Neural progenitor cell (in vitro differentiated cells): ENCODE results near the gene NUP50. TPM values are rescaled to one million over a fixed set of nuclear protein-coding genes. Genes with fewer than 3 reads are reported as not detected.

Experiments
- DNase-seq: peaks from one replicate; pipeline ENCODE4 v3.0.0-alpha.2; 2016; ENCODE audit warnings: low spot score
- H2AFZ ChIP-seq: fragments of 200-600 bp; sonication (generic); replicated peaks from 2 replicates; pipeline ENCODE4 v1.6.1; 2016; ENCODE audit warnings: antibody characterized with exemption
- H3F3A ChIP-seq: fragments of 200-600 bp; sonication (generic); 2 replicates; pipeline ENCODE4 v1.6.1; 2016; ENCODE audit warnings: antibody characterized with exemption, low read depth
- H3K27ac ChIP-seq: fragments of 200-600 bp; sonication (generic); 2 replicates; pipeline ENCODE4 v1.5.1; 2016; ENCODE audit warnings: mild to moderate bottlenecking
- H3K27me3 ChIP-seq: fragments of 200-600 bp; sonication (generic); 2 replicates; pipeline ENCODE4 v1.6.1; 2016; ENCODE audit warnings: mild to moderate bottlenecking, moderate library complexity
- H3K36me3 ChIP-seq: fragments of 200-600 bp; sonication (generic); 2 replicates; pipeline ENCODE4 v1.5.1; 2016
- H3K4me1 ChIP-seq: fragments of 200-600 bp; sonication (generic); 2 replicates; pipeline ENCODE4 v1.6.1; 2016; ENCODE audit warnings: mixed run types
- H3K4me2 ChIP-seq: fragments of 200-600 bp; sonication (generic); 2 replicates; pipeline ENCODE4 v1.6.1; 2016
- H3K4me3 ChIP-seq: fragments of 200-600 bp; sonication (generic); 2 replicates; pipeline ENCODE4 v1.5.1; 2016
- H3K79me2 ChIP-seq: fragments of 200-600 bp; sonication (generic); 2 replicates; pipeline ENCODE4 v1.6.1; 2016; ENCODE audit warnings: low read depth
- H3K9ac ChIP-seq: fragments of 200-600 bp; sonication (generic); 2 replicates; pipeline ENCODE4 v1.6.1; 2016
- H3K9me3 ChIP-seq: fragments of 200-600 bp; sonication (generic); 2 replicates; pipeline ENCODE4 v1.5.1; 2016; ENCODE audit warnings: low read depth
- H4K20me1 ChIP-seq: fragments of 200-600 bp; sonication (generic); 2 replicates; pipeline ENCODE4 v1.6.1; 2016; ENCODE audit warnings: low read depth
- H3K27ac Mint-ChIP-seq: 3 replicates; pipeline ENCODE4 v1.8.0; 2021; ENCODE audit warnings: mixed read lengths
- H3K27me3 Mint-ChIP-seq: 2 replicates; pipeline ENCODE4 v1.8.0; 2022; ENCODE audit warnings: low read depth, mild to moderate bottlenecking, inconsistent platforms, moderate library complexity, mixed read lengths; ENCODE audit not compliant: insufficient read depth
- H3K36me3 Mint-ChIP-seq: 3 replicates; pipeline ENCODE4 v1.8.0; 2021; ENCODE audit warnings: mixed read lengths
- H3K4me1 Mint-ChIP-seq: 3 replicates; pipeline ENCODE4 v1.8.0; 2021; ENCODE audit warnings: mixed read lengths
- H3K4me3 Mint-ChIP-seq: 3 replicates; pipeline ENCODE4 v1.8.0; 2021; ENCODE audit warnings: mild to moderate bottlenecking, moderate library complexity, mixed read lengths
- H3K9me3 Mint-ChIP-seq: 3 replicates; pipeline ENCODE4 v1.8.0; 2020; ENCODE audit warnings: mixed read lengths
- CTCF ChIP-seq: fragments of 200-600 bp; sonication (generic); IDR thresholded peaks from 2 replicates; pipeline ENCODE4 v1.5.1; 2017; ENCODE audit warnings: antibody characterized with exemption, mild to moderate bottlenecking
- EZH2 ChIP-seq: fragments of 200-600 bp; sonication (generic); IDR thresholded peaks from 2 replicates; pipeline ENCODE4 v1.6.1; 2017; ENCODE audit warnings: antibody characterized with exemption, mild to moderate bottlenecking, moderate library complexity
- EZH2phosphoT487 ChIP-seq: fragments of 200-600 bp; sonication (generic); IDR thresholded peaks from 2 replicates; pipeline ENCODE4 v1.6.1; 2017; ENCODE audit warnings: antibody characterized with exemption
- total RNA-seq: library from RNA; depleted of rRNA; stranded (reverse); fragments of >200 nt; gene quantifications from 2 replicates; pipeline ENCODE4 v1.2.3, GENCODE V29; 2015; ENCODE audit warnings: low replicate concordance

Gene NUP50
- total RNA-seq, 1 donor from 2014 or later: 96.8 TPM

- peaks cover 13% of the 10 kb centered on the region for H3K9me3 Mint-ChIP-seq
- H3K4me3 ChIP-seq: no peak overlapping the region
Observed at GRCh38 chr22:45136594-45136993, 27.1 kb upstream of the NUP50 start.

GRCh38 chr22:45139693-45140092 lies 24.0 kb upstream of the NUP50 start:
- DNase-seq: no peak
- H3K36me3 Mint-ChIP-seq: peaks cover 19% of the 10 kb centered on the region
- no peak overlapping the region for H3K4me3 Mint-ChIP-seq

More at GRCh38 chr22:45136594-45136993, 27.1 kb upstream of the NUP50 start:
- no peaks in the 10 kb centered on the region for H3K9me3 ChIP-seq
- no peak overlapping the region for H3K9ac ChIP-seq
- no peaks in the 10 kb centered on the region for H3K27me3 Mint-ChIP-seq
- H3K27ac ChIP-seq: no peak overlapping the region
- TF ChIP-seq EZH2 (no peak), EZH2phosphoT487 (no peak), CTCF (no peak)
- H3K27ac Mint-ChIP-seq: no peak overlapping the region
- peaks cover 28% of the 10 kb centered on the region for H3K36me3 Mint-ChIP-seq
- no peak overlapping the region for H3K4me2 ChIP-seq
- H3F3A ChIP-seq: no peaks in the 10 kb centered on the region
- no peak for DNase-seq
- no peaks in the 10 kb centered on the region for H3K79me2 ChIP-seq
- no peaks in the 10 kb centered on the region for H3K4me1 ChIP-seq
- H4K20me1 ChIP-seq: no peaks in the 10 kb centered on the region
- no peaks in the 10 kb centered on the region for H3K36me3 ChIP-seq
- H3K4me3 Mint-ChIP-seq: no peak overlapping the region
- no peaks in the 10 kb centered on the region for H3K4me1 Mint-ChIP-seq
- no peak overlapping the region for H2AFZ ChIP-seq
- H3K27me3 ChIP-seq: no peaks in the 10 kb centered on the region

GRCh38 chr22:45142376-45142775 lies 21.3 kb upstream of the NUP50 start:
- Mint-ChIP-seq H3K27me3 (no peaks in the 10 kb centered on the region), H3K4me3 (no peak overlapping the region), H3K27ac (no peak overlapping the region), H3K9me3 (peaks cover 18% of the 10 kb centered on the region), H3K4me1 (no peaks in the 10 kb centered on the region), H3K36me3 (peaks cover 13% of the 10 kb centered on the region)
- H2AFZ ChIP-seq: no peak overlapping the region
- H3K4me1 ChIP-seq: no peaks in the 10 kb centered on the region
- H3K36me3 ChIP-seq: no peaks in the 10 kb centered on the region
- no peaks in the 10 kb centered on the region for H3K79me2 ChIP-seq
- no peak overlapping the region for H3K27ac ChIP-seq
- peak; percentile 20 for DNase-seq
- no peak overlapping the region for H3K9ac ChIP-seq
- TF ChIP-seq EZH2phosphoT487: no peak
- no peak for TF ChIP-seq CTCF
- no peak for TF ChIP-seq EZH2
- H3K27me3 ChIP-seq: no peaks in the 10 kb centered on the region
- no peak overlapping the region for H3K4me3 ChIP-seq
- H3K9me3 ChIP-seq: no peaks in the 10 kb centered on the region
- H3F3A ChIP-seq: no peaks in the 10 kb centered on the region
- no peak overlapping the region for H3K4me2 ChIP-seq
- H4K20me1 ChIP-seq: no peaks in the 10 kb centered on the region

More at GRCh38 chr22:45139693-45140092, 24.0 kb upstream of the NUP50 start:
- Histone ChIP-seq H3K9me3 (no peaks in the 10 kb centered on the region), H4K20me1 (no peaks in the 10 kb centered on the region), H3K4me1 (no peaks in the 10 kb centered on the region), H3K79me2 (no peaks in the 10 kb centered on the region), H3K27ac (no peak overlapping the region), H3K27me3 (no peaks in the 10 kb centered on the region), H3F3A (no peaks in the 10 kb centered on the region), H3K9ac (no peak overlapping the region), H2AFZ (no peak overlapping the region), H3K36me3 (no peaks in the 10 kb centered on the region), H3K4me3 (no peak overlapping the region), H3K4me2 (no peak overlapping the region)
- peaks cover 19% of the 10 kb centered on the region for H3K9me3 Mint-ChIP-seq
- H3K27me3 Mint-ChIP-seq: no peaks in the 10 kb centered on the region
- TF ChIP-seq EZH2 (no peak), EZH2phosphoT487 (no peak), CTCF (no peak)
- no peaks in the 10 kb centered on the region for H3K4me1 Mint-ChIP-seq
- H3K27ac Mint-ChIP-seq: no peak overlapping the region
